HG02588 (cell line): ENCODE measurements around the gene METTL8.
A peak's percentile ranks its signal among the peaks of the same experiment; 100 is the strongest.

ENCODE experiments used
- ATAC-seq: cut with Tn5 transposase; IDR thresholded peaks from one replicate; pipeline ENCODE4 v1.9.1; 2021; ENCODE audit warnings: mild to moderate bottlenecking, moderate library complexity; ENCODE audit not compliant: unreplicated experiment

METTL8 gene

DNA sequence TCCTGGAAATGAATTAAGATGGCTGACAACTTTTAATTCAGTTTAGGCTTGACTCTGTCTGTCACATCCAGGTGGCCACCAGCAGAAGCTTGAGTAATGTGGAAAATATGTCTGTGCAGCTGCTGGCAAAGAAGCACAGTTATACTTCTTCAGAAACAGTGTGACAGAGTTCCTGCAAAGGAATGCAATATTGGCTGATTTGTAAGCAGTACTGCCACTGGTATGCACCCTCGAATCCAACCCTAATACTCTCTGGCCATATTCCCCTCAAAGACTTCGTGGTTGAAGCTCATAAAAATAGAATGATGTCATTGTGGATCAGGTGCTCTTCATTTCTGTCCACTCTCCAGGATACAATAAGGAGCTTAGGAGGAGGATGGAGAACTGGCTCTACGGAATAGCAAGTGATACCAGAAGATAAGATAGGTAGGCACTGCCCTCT, 86.2 kb downstream of the METTL8 start:
- ATAC-seq: no peak

- peak; percentile 64 for ATAC-seq
Observed at GRCh38 chr2:171346723-171347557, 86.8 kb downstream of the METTL8 start.

DNA sequence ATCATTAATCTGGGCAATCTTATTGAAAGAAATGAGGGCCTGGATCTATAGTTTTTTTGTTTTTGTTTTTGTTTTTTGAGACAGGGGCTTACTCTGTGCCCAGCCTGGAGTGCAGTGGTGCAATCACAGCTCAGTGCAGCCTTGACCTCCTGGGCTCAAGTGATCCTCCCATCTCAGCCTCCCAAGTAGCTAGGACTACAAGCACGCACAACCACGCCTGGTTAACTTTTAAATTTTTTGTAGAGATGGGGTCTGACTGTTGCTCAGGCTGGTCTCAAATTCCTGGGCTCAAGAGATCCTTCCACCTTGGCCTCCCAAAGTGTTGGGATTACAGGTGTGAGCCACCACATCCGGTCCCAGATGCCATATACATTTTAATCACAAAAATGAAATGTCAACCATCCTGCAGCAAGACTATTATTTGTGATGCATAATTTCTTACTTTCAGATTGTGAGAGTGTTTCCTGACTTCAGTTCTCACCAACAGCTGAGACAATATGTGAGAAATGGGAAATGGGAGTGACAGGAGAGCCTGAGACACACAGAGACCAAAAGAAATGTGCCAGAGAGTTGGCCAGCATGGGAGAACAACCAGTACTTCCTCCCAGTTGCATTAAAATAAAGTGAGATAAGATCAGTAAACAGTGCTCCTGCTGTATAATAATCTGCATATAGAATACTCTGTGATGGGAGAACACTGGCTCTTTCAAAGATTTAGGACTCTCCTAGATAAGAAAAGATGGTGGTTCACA, 87.6 kb downstream of the METTL8 start:
- ATAC-seq: no peak

DNA sequence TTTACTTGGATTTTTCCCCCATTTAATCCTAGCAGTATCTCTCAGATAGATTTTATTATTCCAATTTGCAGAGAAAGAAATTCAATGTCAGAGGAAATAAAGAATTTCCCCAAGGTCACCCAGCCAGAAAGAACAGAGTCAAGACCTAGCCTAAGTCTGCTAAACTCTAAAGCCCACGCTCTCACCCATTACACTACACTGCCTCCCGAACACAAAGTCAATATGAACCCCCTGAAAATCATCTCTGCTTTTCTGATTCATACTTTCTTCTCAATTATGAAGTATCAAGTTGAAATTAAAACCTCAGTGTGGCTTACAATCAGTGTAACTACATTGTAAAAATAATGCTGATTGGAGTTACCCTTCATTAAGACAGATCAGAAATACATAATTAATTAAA, 89.6 kb downstream of the METTL8 start:
- no peak for ATAC-seq

DNA sequence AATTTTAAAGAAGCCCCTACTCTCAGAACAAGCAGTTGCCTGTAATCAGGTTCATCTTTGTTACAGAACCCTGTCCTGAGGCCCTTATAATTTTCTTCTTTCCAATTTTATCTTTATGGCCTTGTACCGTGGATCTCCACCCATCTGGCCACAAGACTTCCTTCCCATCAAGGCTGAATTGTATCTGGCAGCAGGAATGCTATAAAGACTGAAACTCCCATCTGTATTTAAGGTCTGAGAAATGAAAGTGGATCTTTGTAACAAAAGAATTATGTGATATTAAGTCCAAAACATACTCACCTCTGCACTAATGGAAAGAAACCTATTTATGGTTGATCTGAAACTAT, 91.8 kb downstream of the METTL8 start:
- no peak for ATAC-seq

GRCh38 chr2:171341394-171342066, 92.3 kb downstream of the METTL8 start:
- no peak for ATAC-seq

- ATAC-seq: no peak
Observed at GRCh38 chr2:171334946-171335345, 98.8 kb downstream of the METTL8 start.

GRCh38 chr2:171334171-171334570, 99.6 kb downstream of the METTL8 start:
- ATAC-seq: no peak

DNA sequence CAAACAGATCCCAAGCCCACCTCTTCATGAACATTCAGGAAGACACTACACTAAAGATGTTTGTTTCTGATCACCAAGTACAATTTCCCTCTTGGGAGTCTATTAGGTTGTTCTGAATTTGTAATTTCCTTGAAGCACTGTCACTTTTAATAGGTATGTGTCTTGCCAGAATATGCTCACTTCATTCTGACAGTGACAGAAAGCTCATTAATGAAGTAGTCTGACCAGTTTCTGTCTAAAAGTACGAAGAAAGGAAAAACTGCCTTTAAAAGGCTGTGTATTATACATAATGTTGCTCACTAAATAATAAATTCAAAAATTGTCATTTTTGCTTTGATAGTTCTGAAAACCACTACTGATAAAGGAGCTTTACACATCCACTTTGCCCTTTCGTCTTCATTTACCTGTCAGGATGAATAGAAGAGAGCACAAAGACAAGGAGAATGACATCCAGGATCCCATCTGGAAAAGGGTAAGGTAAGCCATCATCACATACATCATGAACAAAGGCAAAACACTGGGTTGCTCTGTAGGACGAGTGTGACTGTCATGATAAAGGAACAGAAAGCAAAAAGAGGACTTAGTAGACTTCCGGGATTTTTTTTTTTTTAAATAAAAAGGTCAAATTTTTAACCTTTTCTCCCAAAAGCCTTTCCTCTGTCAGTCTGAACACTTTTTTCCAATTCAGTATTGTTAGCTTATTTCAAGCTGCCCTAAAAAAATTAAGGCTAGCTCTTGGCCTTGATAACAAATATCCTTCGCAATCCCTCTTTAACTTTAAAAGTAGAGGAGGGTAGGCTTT, 103.4 kb downstream of the METTL8 start:
- no peak for ATAC-seq

DNA sequence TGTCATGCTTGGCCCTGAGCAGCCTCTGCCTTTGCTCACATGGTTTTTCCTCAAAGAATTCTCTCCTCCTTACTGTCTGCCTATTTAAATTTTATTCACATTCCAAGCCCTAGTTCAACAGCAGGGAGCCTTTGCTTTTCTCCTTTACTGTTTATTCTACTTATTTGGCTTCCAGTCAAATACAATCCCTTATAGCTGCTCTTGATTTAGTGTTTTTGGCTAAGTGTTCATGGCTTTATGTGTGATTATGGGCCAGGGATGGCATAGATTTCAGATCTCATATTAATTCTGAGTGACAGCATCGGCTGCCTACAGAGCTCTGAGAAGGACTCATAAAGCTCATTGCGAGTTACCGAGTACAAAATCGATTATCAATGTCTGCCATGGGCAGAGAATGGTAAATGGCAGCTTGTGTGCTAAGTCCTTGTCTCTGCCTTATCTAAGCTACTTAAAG, 106.7 kb downstream of the METTL8 start:
- ATAC-seq: no peak

DNA sequence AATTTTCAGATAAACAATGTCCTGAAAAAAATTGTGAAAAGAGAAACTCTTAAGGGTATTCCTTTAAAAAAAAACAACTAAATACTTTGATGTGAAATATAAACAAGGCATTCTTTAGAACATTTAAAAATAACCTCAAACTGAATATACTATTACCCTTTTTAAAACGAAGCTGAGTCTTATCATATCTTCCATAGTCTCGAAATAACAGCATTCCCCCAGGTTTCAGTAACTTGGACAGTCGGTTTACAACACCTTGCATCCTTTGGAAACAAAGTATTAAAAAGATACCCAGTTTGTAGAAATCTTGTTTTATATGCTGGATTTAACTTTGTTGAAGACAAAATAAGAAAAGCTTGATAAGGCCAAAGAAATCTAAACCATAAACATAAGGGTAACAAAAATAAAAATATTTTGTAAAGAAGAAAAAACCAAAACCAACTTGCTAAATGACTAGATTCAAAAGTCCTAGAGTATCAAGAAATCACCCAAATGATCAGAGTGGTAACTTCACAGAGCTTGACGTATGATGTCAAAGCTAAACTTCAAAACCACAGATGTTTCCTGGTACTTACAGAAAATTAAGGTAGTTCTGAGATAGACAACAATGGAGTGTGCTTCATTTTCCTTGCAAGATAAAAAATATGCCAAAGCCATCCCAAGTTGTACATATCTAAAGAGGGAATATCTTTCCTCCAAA, 107.8 kb downstream of the METTL8 start:
- no peak for ATAC-seq

DNA sequence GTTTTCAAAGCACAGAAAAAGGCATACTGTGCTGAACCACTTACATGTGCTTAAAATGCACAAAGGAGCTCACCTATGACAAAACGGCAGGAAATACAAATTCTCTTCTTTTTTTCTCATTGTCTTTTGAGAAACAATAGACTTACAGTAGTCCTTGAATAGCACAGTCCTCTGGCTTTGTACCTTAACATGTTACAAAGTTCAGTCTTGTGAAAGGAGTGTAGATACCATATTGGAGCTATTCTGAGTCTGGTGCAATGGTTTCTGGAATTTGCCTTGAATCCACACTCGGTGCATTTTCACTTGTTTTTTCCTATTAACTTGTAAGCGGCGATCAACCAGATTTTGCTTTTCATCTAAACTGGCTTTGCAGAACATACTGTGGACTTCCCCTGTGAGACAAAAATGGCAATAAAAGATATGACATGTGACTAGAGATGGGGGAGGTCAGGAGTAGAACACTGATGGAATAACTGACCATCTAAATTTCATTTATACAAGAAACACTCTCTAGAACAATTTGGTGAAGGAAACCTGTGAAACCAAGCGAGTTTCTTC, 109.7 kb downstream of the METTL8 start:
- no peak for ATAC-seq

DNA sequence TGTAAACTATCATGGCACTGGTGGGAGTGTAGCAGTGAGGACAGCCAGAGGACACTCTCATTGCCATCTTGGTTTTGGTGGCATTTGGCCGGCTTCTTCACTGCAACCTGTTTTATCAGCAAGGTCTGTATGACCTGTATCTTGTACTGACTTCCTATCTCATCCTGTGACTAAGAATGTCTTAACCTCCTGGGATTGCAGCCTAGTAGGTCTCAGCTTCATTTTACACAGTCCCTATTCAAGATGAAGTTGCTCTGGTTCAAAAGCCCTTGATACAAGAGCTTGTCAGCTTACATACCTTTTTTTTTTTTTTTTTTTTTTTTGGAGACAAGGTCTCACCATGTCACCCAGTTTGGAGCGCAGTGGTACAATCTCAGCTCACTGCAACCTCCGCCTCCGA, 110.9 kb downstream of the METTL8 start:
- ATAC-seq: no peak

GRCh38 chr2:171320731-171321130, 113.1 kb downstream of the METTL8 start:
- ATAC-seq: no peak

DNA sequence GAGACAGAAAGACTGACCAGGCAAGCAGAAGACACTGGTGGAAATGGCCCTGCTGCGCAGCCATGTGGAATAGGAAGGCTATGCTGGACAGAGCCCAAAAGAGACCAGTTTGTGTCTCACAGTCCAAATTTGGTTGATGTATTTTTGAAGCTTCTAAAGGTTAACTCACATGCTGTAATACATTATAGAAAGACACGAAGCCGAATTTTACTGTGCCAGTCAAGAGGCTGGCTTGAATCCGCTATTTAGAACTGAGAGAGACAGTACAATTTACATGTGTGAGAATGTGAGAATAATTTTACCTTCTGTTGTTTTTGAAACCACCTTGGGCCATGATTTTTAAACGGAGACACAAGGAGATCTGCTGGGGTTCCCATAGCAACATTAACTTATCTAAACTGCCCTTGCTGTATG, 113.6 kb downstream of the METTL8 start:
- ATAC-seq: no peak

DNA sequence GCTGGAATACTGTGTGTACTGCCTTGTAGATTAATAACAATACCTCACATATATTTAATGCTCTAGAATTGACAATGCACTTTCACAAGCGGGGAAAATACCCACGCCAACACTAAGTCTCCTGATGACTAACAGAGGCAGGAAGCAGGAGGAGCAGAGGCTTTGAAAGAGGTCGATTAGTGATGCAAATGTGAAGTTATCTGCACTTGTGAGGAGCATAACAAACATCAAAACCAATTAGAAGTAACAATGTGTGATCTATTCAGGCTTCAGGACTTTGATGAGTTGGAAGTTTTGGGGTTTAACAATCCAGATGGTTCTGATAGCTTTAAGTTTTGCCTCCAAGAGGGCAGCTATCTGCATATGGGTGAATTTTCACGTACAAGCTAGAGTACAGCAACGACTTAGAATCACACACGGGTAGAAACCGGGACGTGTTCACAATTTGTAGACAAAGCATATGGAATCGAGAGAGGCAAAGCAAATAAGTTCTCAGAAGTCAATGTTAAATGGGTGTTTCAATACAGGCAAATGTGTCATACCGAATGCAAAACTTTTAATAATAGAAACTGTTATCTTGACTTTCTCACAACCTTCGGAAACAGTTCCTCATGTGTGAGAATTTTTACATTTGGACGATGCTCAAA, 114.5 kb downstream of the METTL8 start:
- ATAC-seq: peak; percentile 52

DNA sequence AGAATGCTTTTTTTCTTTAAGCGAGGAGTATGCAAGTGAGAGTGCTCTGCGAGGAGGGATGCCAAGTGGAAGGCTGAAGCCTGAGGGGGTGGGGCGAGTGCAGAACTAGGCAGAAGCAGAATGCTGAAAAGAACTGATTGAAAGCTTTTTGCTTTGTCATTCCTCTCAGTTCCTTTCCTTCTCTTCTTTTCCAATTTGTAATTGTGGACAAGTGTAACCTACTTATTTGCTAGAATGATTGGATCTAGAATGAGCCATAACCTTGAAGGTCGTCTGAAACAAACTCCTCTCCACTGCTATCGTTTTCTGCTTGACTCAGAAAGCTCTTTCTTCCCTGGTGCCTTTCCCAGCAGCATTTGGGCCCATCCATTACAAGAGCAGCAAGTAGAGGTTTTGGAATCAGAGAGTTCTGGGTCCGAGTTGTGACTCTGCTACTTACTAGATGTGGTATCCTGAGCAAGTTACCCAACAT, 115.3 kb downstream of the METTL8 start:
- ATAC-seq: no peak

- ATAC-seq: peak; percentile 26
Observed at GRCh38 chr2:171317492-171318125, 116.2 kb downstream of the METTL8 start.
